ENCODE results near the gene CXCL11. TPM values are rescaled to one million over a fixed set of nuclear protein-coding genes. Genes with fewer than 3 reads are reported as not detected.

The CXCL11 gene
- total RNA-seq, 1 experiment from 2014 or later: 6.0 TPM

GRCh38 chr4:76011700-76012387 lies 24.0 kb downstream of the CXCL11 start:
- H3K4me1 Mint-ChIP-seq (ENCODE audit: low read depth, unreplicated experiment): peaks cover 15% of the 10 kb centered on the region
- no peak for TF ChIP-seq CTCF (IDR thresholded peaks at IDR 0.05; ENCODE audit: unreplicated experiment)
- DNase-seq: no peak
- BruUV-seq (replicated peaks): no TSS peak
- H3K4me3 Mint-ChIP-seq (ENCODE audit: low read depth, unreplicated experiment): no peak overlapping the region
- CTCF ChIA-PET: no interaction called here
- intact Hi-C loops (cut with micrococcal nuclease; ENCODE audit: unreplicated experiment): no loop called here
- H3K27me3 Mint-ChIP-seq (ENCODE audit: unreplicated experiment): no peaks in the 10 kb centered on the region
- H3K9me3 Mint-ChIP-seq (ENCODE audit: low read depth, unreplicated experiment): no peaks in the 10 kb centered on the region
- no peak overlapping the region for H3K27ac Mint-ChIP-seq (ENCODE audit: unreplicated experiment)
- no peaks in the 10 kb centered on the region for H3K36me3 Mint-ChIP-seq (ENCODE audit: insufficient read depth, unreplicated experiment)

GRCh38 chr4:76011018-76011670 lies 24.7 kb downstream of the CXCL11 start:
- Mint-ChIP-seq H3K36me3 (ENCODE audit: insufficient read depth, unreplicated experiment) (no peaks in the 10 kb centered on the region), H3K27ac (ENCODE audit: unreplicated experiment) (no peak overlapping the region), H3K4me1 (ENCODE audit: low read depth, unreplicated experiment) (peaks cover 13% of the 10 kb centered on the region), H3K27me3 (ENCODE audit: unreplicated experiment) (no peaks in the 10 kb centered on the region), H3K9me3 (ENCODE audit: low read depth, unreplicated experiment) (no peaks in the 10 kb centered on the region), H3K4me3 (ENCODE audit: low read depth, unreplicated experiment) (no peak overlapping the region)
- intact Hi-C loops (cut with micrococcal nuclease; ENCODE audit: unreplicated experiment): no loop called here
- CTCF ChIA-PET: no interaction called here
- TF ChIP-seq CTCF (IDR thresholded peaks at IDR 0.05; ENCODE audit: unreplicated experiment): no peak
- BruUV-seq (replicated peaks): no TSS peak
- DNase-seq: no peak

GRCh38 chr4:76010576-76010975 lies 25.3 kb downstream of the CXCL11 start:
- CTCF ChIA-PET: no interaction called here

GRCh38 chr4:76009311-76009710 lies 26.6 kb downstream of the CXCL11 start:
- Mint-ChIP-seq H3K4me3 (ENCODE audit: low read depth, unreplicated experiment) (no peak overlapping the region), H3K27ac (ENCODE audit: unreplicated experiment) (no peak overlapping the region), H3K27me3 (ENCODE audit: unreplicated experiment) (no peaks in the 10 kb centered on the region), H3K9me3 (ENCODE audit: low read depth, unreplicated experiment) (no peaks in the 10 kb centered on the region), H3K36me3 (ENCODE audit: insufficient read depth, unreplicated experiment) (no peaks in the 10 kb centered on the region), H3K4me1 (ENCODE audit: low read depth, unreplicated experiment) (peaks cover 13% of the 10 kb centered on the region)
- CTCF ChIA-PET: no interaction called here
- DNase-seq: no peak
- TF ChIP-seq CTCF (IDR thresholded peaks at IDR 0.05; ENCODE audit: unreplicated experiment): no peak
- no TSS peak for BruUV-seq (replicated peaks)
- intact Hi-C loops (cut with micrococcal nuclease; ENCODE audit: unreplicated experiment): no loop called here

More at GRCh38 chr4:76010576-76010975, 25.3 kb downstream of the CXCL11 start:
- Mint-ChIP-seq H3K36me3 (ENCODE audit: insufficient read depth, unreplicated experiment) (no peaks in the 10 kb centered on the region), H3K4me1 (ENCODE audit: low read depth, unreplicated experiment) (peaks cover 12% of the 10 kb centered on the region), H3K27me3 (ENCODE audit: unreplicated experiment) (no peaks in the 10 kb centered on the region), H3K4me3 (ENCODE audit: low read depth, unreplicated experiment) (no peak overlapping the region), H3K27ac (ENCODE audit: unreplicated experiment) (no peak overlapping the region), H3K9me3 (ENCODE audit: low read depth, unreplicated experiment) (no peaks in the 10 kb centered on the region)
- intact Hi-C loops (cut with micrococcal nuclease; ENCODE audit: unreplicated experiment): no loop called here
- no TSS peak for BruUV-seq (replicated peaks)
- TF ChIP-seq CTCF (IDR thresholded peaks at IDR 0.05; ENCODE audit: unreplicated experiment): no peak
- DNase-seq: no peak

All from Calu3 (cell line).